ENCODE results near the gene PRELP.

PRELP gene

DNA sequence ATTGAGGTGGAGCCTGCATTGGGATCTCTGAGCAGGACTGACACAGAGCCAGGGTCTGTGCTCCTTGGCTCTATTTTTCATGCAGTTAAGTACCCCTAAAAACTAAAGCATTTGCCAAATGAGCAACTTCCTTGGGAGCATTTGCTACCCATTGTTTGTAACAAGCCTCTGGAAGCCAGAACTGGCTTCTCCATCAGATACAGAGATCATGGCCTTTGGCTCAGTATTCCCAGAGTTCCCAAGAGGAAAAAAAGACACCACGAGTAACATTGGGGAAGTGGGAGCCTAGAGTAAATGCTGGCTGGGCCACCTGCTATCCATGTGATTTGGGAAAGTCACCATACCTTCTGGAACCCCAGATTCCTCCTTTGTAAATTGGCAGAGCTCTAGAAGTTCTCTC, 63.1 kb downstream of the PRELP start:
- peak overlapping the region; percentile 51 for H3K27ac ChIP-seq
- TF ChIP-seq, protein P1, sequence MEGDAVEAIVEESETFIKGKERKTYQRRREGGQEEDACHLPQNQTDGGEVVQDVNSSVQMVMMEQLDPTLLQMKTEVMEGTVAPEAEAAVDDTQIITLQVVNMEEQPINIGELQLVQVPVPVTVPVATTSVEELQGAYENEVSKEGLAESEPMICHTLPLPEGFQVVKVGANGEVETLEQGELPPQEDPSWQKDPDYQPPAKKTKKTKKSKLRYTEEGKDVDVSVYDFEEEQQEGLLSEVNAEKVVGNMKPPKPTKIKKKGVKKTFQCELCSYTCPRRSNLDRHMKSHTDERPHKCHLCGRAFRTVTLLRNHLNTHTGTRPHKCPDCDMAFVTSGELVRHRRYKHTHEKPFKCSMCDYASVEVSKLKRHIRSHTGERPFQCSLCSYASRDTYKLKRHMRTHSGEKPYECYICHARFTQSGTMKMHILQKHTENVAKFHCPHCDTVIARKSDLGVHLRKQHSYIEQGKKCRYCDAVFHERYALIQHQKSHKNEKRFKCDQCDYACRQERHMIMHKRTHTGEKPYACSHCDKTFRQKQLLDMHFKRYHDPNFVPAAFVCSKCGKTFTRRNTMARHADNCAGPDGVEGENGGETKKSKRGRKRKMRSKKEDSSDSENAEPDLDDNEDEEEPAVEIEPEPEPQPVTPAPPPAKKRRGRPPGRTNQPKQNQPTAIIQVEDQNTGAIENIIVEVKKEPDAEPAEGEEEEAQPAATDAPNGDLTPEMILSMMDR (conservative IDR thresholded peaks at IDR 0.05) = no peak

DNA sequence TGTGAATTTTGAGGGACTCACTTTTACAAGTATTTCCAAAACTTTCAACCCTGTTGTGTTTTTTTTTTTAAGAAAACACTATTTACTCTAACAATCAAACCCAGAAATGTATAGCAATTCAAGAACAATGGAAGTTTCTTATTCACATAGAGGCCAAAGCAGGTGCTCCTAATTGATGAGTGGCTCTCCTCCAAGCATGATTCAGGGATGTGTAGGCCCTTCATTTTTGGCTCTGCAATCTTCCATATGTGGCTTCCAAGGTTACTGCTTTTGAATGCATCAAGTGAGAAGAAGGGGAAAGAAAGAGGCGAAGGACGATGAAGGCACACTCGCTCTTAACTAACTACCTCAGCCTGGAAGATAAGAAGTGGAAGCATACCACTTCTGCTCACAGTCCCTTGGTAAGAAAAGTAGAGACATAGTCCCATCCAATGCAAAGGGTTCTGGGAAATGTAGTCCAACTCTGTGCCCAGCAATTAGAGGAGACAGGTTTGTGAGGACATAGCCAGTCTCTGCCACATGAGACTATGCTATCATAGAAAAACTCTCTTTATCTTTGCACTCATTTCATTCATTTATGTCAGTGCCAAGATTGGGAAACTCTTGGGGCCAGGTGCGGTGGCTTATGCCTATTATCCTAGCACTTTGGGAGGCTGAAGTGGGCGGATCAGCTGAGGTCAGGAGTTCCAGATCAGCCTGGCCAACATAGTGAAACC, 64.4 kb downstream of the PRELP start:
- TF ChIP-seq, protein P1 (conservative IDR thresholded peaks at IDR 0.05) = no peak
- H3K27ac ChIP-seq = no peak overlapping the region
